Activated naive CD8-positive, alpha-beta T cell (primary cell): Measurements from ENCODE around the gene C2CD4D.

Source experiments
- H3K27ac Mint-ChIP-seq: one replicate; pipeline ENCODE4 v1.8.0; 2021; ENCODE audit warnings: mixed read lengths
- H3K27me3 Mint-ChIP-seq: one replicate; pipeline ENCODE4 v1.8.0; 2021; ENCODE audit warnings: mixed read lengths
- H3K36me3 Mint-ChIP-seq: one replicate; pipeline ENCODE4 v1.8.0; 2021; ENCODE audit warnings: mixed read lengths
- H3K4me1 Mint-ChIP-seq: one replicate; pipeline ENCODE4 v1.8.0; 2021; ENCODE audit warnings: low read depth, mixed read lengths
- H3K4me3 Mint-ChIP-seq: one replicate; pipeline ENCODE4 v1.8.0; 2021; ENCODE audit warnings: mild to moderate bottlenecking, mixed read lengths
- H3K9me3 Mint-ChIP-seq: one replicate; pipeline ENCODE4 v1.8.0; 2021; ENCODE audit warnings: low read depth, mixed read lengths

The C2CD4D gene

GRCh38 chr1:151803164-151803563 lies 36.5 kb downstream of the C2CD4D start:
- peaks cover 6% of the 10 kb centered on the region for H3K36me3 Mint-ChIP-seq
- H3K9me3 Mint-ChIP-seq = no peaks in the 10 kb centered on the region
- no peaks in the 10 kb centered on the region for H3K27me3 Mint-ChIP-seq
- peaks cover 8% of the 10 kb centered on the region for H3K4me1 Mint-ChIP-seq
- no peak overlapping the region for H3K27ac Mint-ChIP-seq
- H3K4me3 Mint-ChIP-seq = no peak overlapping the region

- H3K27ac Mint-ChIP-seq = no peak overlapping the region
- peaks cover 8% of the 10 kb centered on the region for H3K4me1 Mint-ChIP-seq
- no peak overlapping the region for H3K4me3 Mint-ChIP-seq
- no peaks in the 10 kb centered on the region for H3K9me3 Mint-ChIP-seq
- peaks cover 6% of the 10 kb centered on the region for H3K36me3 Mint-ChIP-seq
- no peaks in the 10 kb centered on the region for H3K27me3 Mint-ChIP-seq
These were observed 37.2 kb downstream of the C2CD4D start for GRCh38 chr1:151802372-151802771.

GRCh38 chr1:151801846-151802245 lies 37.8 kb downstream of the C2CD4D start:
- H3K27me3 Mint-ChIP-seq = no peaks in the 10 kb centered on the region
- no peaks in the 10 kb centered on the region for H3K9me3 Mint-ChIP-seq
- peaks cover 6% of the 10 kb centered on the region for H3K36me3 Mint-ChIP-seq
- no peak overlapping the region for H3K27ac Mint-ChIP-seq
- H3K4me1 Mint-ChIP-seq = peaks cover 8% of the 10 kb centered on the region
- no peak overlapping the region for H3K4me3 Mint-ChIP-seq

GRCh38 chr1:151801310-151801820 lies 38.3 kb downstream of the C2CD4D start:
- peaks cover 6% of the 10 kb centered on the region for H3K36me3 Mint-ChIP-seq
- no peaks in the 10 kb centered on the region for H3K27me3 Mint-ChIP-seq
- H3K4me3 Mint-ChIP-seq = no peak overlapping the region
- H3K9me3 Mint-ChIP-seq = no peaks in the 10 kb centered on the region
- peaks cover 8% of the 10 kb centered on the region for H3K4me1 Mint-ChIP-seq
- no peak overlapping the region for H3K27ac Mint-ChIP-seq

GRCh38 chr1:151800830-151801229 lies 38.8 kb downstream of the C2CD4D start:
- Mint-ChIP-seq H3K9me3 (no peaks in the 10 kb centered on the region), H3K27me3 (no peaks in the 10 kb centered on the region), H3K27ac (no peak overlapping the region), H3K4me1 (peaks cover 8% of the 10 kb centered on the region), H3K36me3 (peaks cover 6% of the 10 kb centered on the region), H3K4me3 (no peak overlapping the region)

GRCh38 chr1:151799179-151800022 lies 40.2 kb downstream of the C2CD4D start:
- Mint-ChIP-seq H3K27ac (no peak overlapping the region), H3K9me3 (no peaks in the 10 kb centered on the region), H3K4me3 (no peak overlapping the region), H3K27me3 (no peaks in the 10 kb centered on the region), H3K4me1 (peaks cover 8% of the 10 kb centered on the region), H3K36me3 (peaks cover 7% of the 10 kb centered on the region)

GRCh38 chr1:151798571-151798970 lies 41.0 kb downstream of the C2CD4D start:
- no peaks in the 10 kb centered on the region for H3K27me3 Mint-ChIP-seq
- peaks cover 8% of the 10 kb centered on the region for H3K4me1 Mint-ChIP-seq
- H3K27ac Mint-ChIP-seq = no peak overlapping the region
- H3K36me3 Mint-ChIP-seq = peaks cover 9% of the 10 kb centered on the region
- H3K9me3 Mint-ChIP-seq = no peaks in the 10 kb centered on the region
- no peak overlapping the region for H3K4me3 Mint-ChIP-seq

- Mint-ChIP-seq H3K4me3 (peak overlapping the region; percentile 99), H3K9me3 (no peaks in the 10 kb centered on the region), H3K27ac (peak overlapping the region; percentile 76), H3K4me1 (peaks cover 30% of the 10 kb centered on the region), H3K27me3 (no peaks in the 10 kb centered on the region), H3K36me3 (peaks cover 3% of the 10 kb centered on the region)
These were observed 48.5 kb downstream of the C2CD4D start for GRCh38 chr1:151790940-151791651.

GRCh38 chr1:151790071-151790939 lies 49.3 kb downstream of the C2CD4D start, which contains the start of gene TDRKH:
Gene TDRKH, minus strand, starts transcription at chr1:151790500. Its CDS starts 7,478 bp downstream, at chr1:151783022.
- peaks cover 3% of the 10 kb centered on the region for H3K36me3 Mint-ChIP-seq
- peak within 1 kb of the TSS; percentile 76 for H3K27ac Mint-ChIP-seq
- no peaks in the 10 kb centered on the region for H3K9me3 Mint-ChIP-seq
- H3K27me3 Mint-ChIP-seq = no peaks in the 10 kb centered on the region
- peaks cover 30% of the 10 kb centered on the region for H3K4me1 Mint-ChIP-seq
- H3K4me3 Mint-ChIP-seq = peak within 1 kb of the TSS; percentile 99
